CD14-positive monocyte (primary cell): ENCODE results near the gene NID2. TPM values are rescaled to one million over a fixed set of nuclear protein-coding genes. Genes with fewer than 3 reads are reported as not detected.

ENCODE experiments used
- DNase-seq, 3 donors: peaks; one replicate each; pipeline ENCODE4 v3.0.0-alpha.2; 2011 to 2022
- H2AFZ ChIP-seq: 2 replicates; pipeline ENCODE4 v1.6.0; 2012; ENCODE audit warnings: mild to moderate bottlenecking, low read depth, low read length, inconsistent platforms; ENCODE audit not compliant: insufficient read depth, poor library complexity, severe bottlenecking
- H3K27ac ChIP-seq, 2 donors: 1 replicate in 1 of 2; 2 replicates in 1 of 2; pipeline ENCODE4 v1.5.1; 2012 to 2013; ENCODE audit warnings: low read length in 2 of 2, control low read depth in 1 of 2, inconsistent platforms in 1 of 2, low read depth in 1 of 2, mild to moderate bottlenecking in 1 of 2
- H3K27me3 ChIP-seq, 2 donors: one replicate each; pipeline versions ENCODE4 v1.6.0 to v1.6.1; 2011 to 2013; ENCODE audit warnings: low read length in 2 of 2; ENCODE audit not compliant: control insufficient read depth in 2 of 2, insufficient read depth in 2 of 2
- H3K36me3 ChIP-seq, 2 donors: replicated peaks in 1 of 2; 1 replicate in 1 of 2; 2 replicates in 1 of 2; pipeline versions ENCODE4 v1.5.1 to v1.6.1; 2012 to 2013; ENCODE audit warnings: low read length in 2 of 2, control low read depth in 1 of 2, inconsistent platforms in 1 of 2, mild to moderate bottlenecking in 1 of 2; ENCODE audit not compliant: insufficient read depth in 2 of 2, control insufficient read depth in 1 of 2
- H3K4me1 ChIP-seq, 2 donors: 1 replicate in 1 of 2; 2 replicates in 1 of 2; pipeline versions ENCODE4 v1.5.1 to v1.6.1; 2012 to 2013; ENCODE audit warnings: low read length in 2 of 2, control low read depth in 1 of 2, inconsistent platforms in 1 of 2, mild to moderate bottlenecking in 1 of 2, moderate library complexity in 1 of 2; ENCODE audit not compliant: insufficient read depth in 2 of 2, control insufficient read depth in 1 of 2
- H3K4me2 ChIP-seq: replicated peaks from 2 replicates; pipeline ENCODE3; 2012; ENCODE audit warnings: low read length, moderate library complexity, mild to moderate bottlenecking; ENCODE audit not compliant: poor library complexity, severe bottlenecking; ENCODE audit errors: extremely low read depth
- H3K4me3 ChIP-seq, 3 experiments: fragments of 200-600 bp in 1 of 3; sonication (generic) in 1 of 3; replicated peaks in 1 of 3; 1 replicate in 2 of 3; 2 replicates in 1 of 3; pipeline ENCODE4 v1.5.1; 2011 to 2013; ENCODE audit warnings: low read length in 3 of 3, mild to moderate bottlenecking in 3 of 3, control low read depth in 2 of 3, low read depth in 2 of 3, inconsistent platforms in 1 of 3, moderate library complexity in 1 of 3
- H3K79me2 ChIP-seq: 2 replicates; pipeline ENCODE4 v1.6.0; 2012; ENCODE audit warnings: mild to moderate bottlenecking, control low read depth, inconsistent platforms, low read length, moderate library complexity; ENCODE audit not compliant: insufficient read depth
- H3K9ac ChIP-seq: 2 replicates; pipeline ENCODE4 v1.6.0; 2017; ENCODE audit warnings: low read length, mild to moderate bottlenecking; ENCODE audit not compliant: insufficient read depth, poor library complexity, severe bottlenecking
- H3K9me3 ChIP-seq, 2 donors: replicated peaks in 1 of 2; 1 replicate in 1 of 2; 2 replicates in 1 of 2; pipeline versions ENCODE4 v1.5.1 to v1.6.1; 2012 to 2013; ENCODE audit warnings: low read length in 2 of 2, control low read depth in 1 of 2; ENCODE audit not compliant: control insufficient read depth in 1 of 2, insufficient read depth in 1 of 2
- H4K20me1 ChIP-seq: 2 replicates; pipeline ENCODE4 v1.6.0; 2012; ENCODE audit warnings: mild to moderate bottlenecking, low read length, control low read depth, moderate library complexity; ENCODE audit not compliant: insufficient read depth
- H3K27ac Mint-ChIP-seq, 7 donors: one replicate each; pipeline ENCODE4 v1.8.0; 2020; ENCODE audit warnings: mild to moderate bottlenecking in 7 of 7, mixed read lengths in 7 of 7, moderate library complexity in 6 of 7, inconsistent platforms in 2 of 7
- H3K27me3 Mint-ChIP-seq, 3 donors: one replicate each; pipeline ENCODE4 v1.8.0; 2021 to 2022; ENCODE audit warnings: low read depth in 3 of 3, mild to moderate bottlenecking in 3 of 3, mixed read lengths in 3 of 3, moderate library complexity in 3 of 3, inconsistent platforms in 1 of 3
- H3K36me3 Mint-ChIP-seq, 2 donors: one replicate each; pipeline ENCODE4 v1.8.0; 2020; ENCODE audit warnings: mixed read lengths in 2 of 2, inconsistent platforms in 1 of 2, mild to moderate bottlenecking in 1 of 2
- H3K4me1 Mint-ChIP-seq: one replicate; pipeline ENCODE4 v1.8.0; 2020; ENCODE audit warnings: mild to moderate bottlenecking, mixed read lengths
- H3K4me3 Mint-ChIP-seq, 2 donors: one replicate each; pipeline ENCODE4 v1.8.0; 2020; ENCODE audit warnings: mild to moderate bottlenecking in 2 of 2, mixed read lengths in 2 of 2, moderate library complexity in 1 of 2
- H3K9me3 Mint-ChIP-seq, 7 donors: one replicate each; pipeline ENCODE4 v1.8.0; 2020 to 2022; ENCODE audit warnings: mixed read lengths in 7 of 7, mild to moderate bottlenecking in 6 of 7, moderate library complexity in 6 of 7, inconsistent platforms in 2 of 7
- WGBS: methylation state at CpG from one replicate; pipeline ENCODE4 v1.1.5; 2013; ENCODE audit warnings: missing lambda C conversion rate; ENCODE audit not compliant: insufficient coverage; 5-methylcytosine and 5-hydroxymethylcytosine counted together
- intact Hi-C, 2 donors: fragments of 100-400 bp; cut with micrococcal nuclease; formaldehyde crosslinking; loops; one replicate each; pipeline versions ENCODE4 v1.15.0 to v1.15.1; 2023
- polyA plus RNA-seq, 3 donors: library from polyadenylated mRNA; depleted of rRNA in 1 of 3; unstranded in 2 of 3; stranded (reverse) in 1 of 3; fragments of 300-500 nt in 2 of 3; fragments of >200 nt in 1 of 3; fragmentation: Illumina TruSeq in 2 of 3; gene quantifications; 1 replicate in 2 of 3; 2 replicates in 1 of 3; pipeline ENCODE4 v1.2.3, GENCODE V29; 2012 to 2021
- TF ChIP-seq, protein P1 (sequence below): fragments of 200-600 bp; IDR thresholded peaks from one replicate; pipeline ENCODE4 v1.8.0; 2022; ENCODE audit warnings: antibody characterized with exemption, mild to moderate bottlenecking

Gene NID2
- polyA plus RNA-seq, 3 donors = not detected

- peaks cover under 1 to 9% (median 3%) of the 10 kb centered on the region in 3 donors for H3K27me3 Mint-ChIP-seq
- H3K9me3 ChIP-seq = no peaks in the 10 kb centered on the region
- intact Hi-C loops = no loop called here
- TF ChIP-seq, protein P1, sequence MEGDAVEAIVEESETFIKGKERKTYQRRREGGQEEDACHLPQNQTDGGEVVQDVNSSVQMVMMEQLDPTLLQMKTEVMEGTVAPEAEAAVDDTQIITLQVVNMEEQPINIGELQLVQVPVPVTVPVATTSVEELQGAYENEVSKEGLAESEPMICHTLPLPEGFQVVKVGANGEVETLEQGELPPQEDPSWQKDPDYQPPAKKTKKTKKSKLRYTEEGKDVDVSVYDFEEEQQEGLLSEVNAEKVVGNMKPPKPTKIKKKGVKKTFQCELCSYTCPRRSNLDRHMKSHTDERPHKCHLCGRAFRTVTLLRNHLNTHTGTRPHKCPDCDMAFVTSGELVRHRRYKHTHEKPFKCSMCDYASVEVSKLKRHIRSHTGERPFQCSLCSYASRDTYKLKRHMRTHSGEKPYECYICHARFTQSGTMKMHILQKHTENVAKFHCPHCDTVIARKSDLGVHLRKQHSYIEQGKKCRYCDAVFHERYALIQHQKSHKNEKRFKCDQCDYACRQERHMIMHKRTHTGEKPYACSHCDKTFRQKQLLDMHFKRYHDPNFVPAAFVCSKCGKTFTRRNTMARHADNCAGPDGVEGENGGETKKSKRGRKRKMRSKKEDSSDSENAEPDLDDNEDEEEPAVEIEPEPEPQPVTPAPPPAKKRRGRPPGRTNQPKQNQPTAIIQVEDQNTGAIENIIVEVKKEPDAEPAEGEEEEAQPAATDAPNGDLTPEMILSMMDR = no peak
- no peaks in the 10 kb centered on the region for H3K36me3 Mint-ChIP-seq
- no peaks in the 10 kb centered on the region for H3K36me3 ChIP-seq
- H3K4me3 ChIP-seq = no peak overlapping the region
- no peak for DNase-seq
- peaks cover 0 to 6% (median 0%) of the 10 kb centered on the region in 7 donors for H3K9me3 Mint-ChIP-seq
- H4K20me1 ChIP-seq = no peaks in the 10 kb centered on the region
- H2AFZ ChIP-seq = no peak overlapping the region
- no peaks in the 10 kb centered on the region for H3K4me1 ChIP-seq
- peaks cover under 1 to 4% of the 10 kb centered on the region in 2 donors for H3K27me3 ChIP-seq
- H3K4me2 ChIP-seq = no peak overlapping the region
- H3K27ac Mint-ChIP-seq = no peak overlapping the region
- H3K9ac ChIP-seq = no peak overlapping the region
- H3K79me2 ChIP-seq = no peaks in the 10 kb centered on the region
- WGBS = no CpG with 5 or more reads among the region's 2 CpGs
- no peak overlapping the region for H3K4me3 Mint-ChIP-seq
- no peaks in the 10 kb centered on the region for H3K4me1 Mint-ChIP-seq
- no peak overlapping the region for H3K27ac ChIP-seq
Observed at GRCh38 chr14:52077256-52077979, 8.6 kb upstream of the NID2 start.

DNA sequence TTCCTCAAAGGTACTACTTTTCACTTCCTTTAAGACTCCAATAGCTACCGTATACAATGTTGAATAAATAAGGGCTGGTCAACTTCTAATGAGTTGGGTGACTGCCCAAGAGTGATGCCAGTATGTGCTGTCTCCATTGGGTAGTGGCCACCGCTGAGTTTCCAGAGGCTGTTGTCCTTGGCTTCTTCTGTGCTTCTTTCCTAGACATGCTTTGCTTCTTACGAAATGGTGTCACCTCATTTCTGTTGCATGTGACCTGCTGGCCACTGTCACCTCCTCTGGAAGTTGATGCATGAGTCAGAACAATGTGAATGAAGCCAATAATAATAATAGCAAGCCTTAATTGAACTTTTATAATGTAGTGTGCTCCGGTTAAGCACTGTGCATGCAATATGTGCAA, 7.5 kb upstream of the NID2 start:
- intact Hi-C loops = no loop called here
- peaks cover 0 to 6% (median 0%) of the 10 kb centered on the region in 7 donors for H3K9me3 Mint-ChIP-seq
- no peaks in the 10 kb centered on the region for H3K36me3 Mint-ChIP-seq
- Histone ChIP-seq H3K9ac (no peak overlapping the region), H3K4me3 (no peak overlapping the region), H3K27me3 (peaks cover 12 to 14% of the 10 kb centered on the region in 2 donors), H3K4me2 (no peak overlapping the region), H3K27ac (no peak overlapping the region), H3K36me3 (no peaks in the 10 kb centered on the region), H3K4me1 (no peaks in the 10 kb centered on the region), H3K79me2 (no peaks in the 10 kb centered on the region), H2AFZ (no peak overlapping the region), H4K20me1 (no peaks in the 10 kb centered on the region), H3K9me3 (no peaks in the 10 kb centered on the region)
- WGBS = 90% methylated on average over 2 of the region's 4 CpGs
- TF ChIP-seq, protein P1 = no peak
- no peak overlapping the region for H3K4me3 Mint-ChIP-seq
- H3K27ac Mint-ChIP-seq = no peak overlapping the region
- no peak for DNase-seq
- H3K4me1 Mint-ChIP-seq = no peaks in the 10 kb centered on the region
- peaks cover 6 to 16% (median 12%) of the 10 kb centered on the region in 3 donors for H3K27me3 Mint-ChIP-seq
